DMS153 treated with DMSO at 0.1 percent for 48 hours (cell line): ENCODE results near the gene CREG1.

Source experiments
- DNase-seq: peaks from one replicate; lab custom pipeline; 2025; ENCODE audit not compliant: unreplicated experiment; lab: John Stamatoyannopoulos, UW

The CREG1 gene

GRCh38 chr1:167509587-167509986 is 44.0 kb downstream of the CREG1 start:
- no peak for DNase-seq

DNA sequence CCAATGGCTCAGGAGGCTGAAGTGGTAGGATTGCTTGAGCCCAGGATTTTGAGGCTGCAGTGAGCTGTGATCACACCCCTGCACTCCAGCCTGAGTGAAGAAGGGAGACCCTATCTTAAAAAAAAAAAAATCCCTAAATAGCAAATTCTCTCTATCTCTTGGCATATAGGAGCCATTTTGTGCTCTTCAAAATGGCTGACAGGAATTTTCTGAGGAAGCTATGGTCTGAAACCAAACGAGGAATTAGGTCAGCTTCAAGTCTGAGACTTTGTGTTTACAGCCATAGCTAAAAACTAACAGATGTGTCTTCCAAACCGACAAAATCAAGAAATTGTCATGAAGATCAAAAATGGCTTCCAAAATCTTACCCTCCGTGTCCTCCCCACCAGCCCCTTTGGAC is 45.8 kb downstream of the CREG1 start:
- no peak for DNase-seq

- DNase-seq = no peak
These were observed 49.1 kb downstream of the CREG1 start for GRCh38 chr1:167504467-167504827.

GRCh38 chr1:167503626-167504466 is 49.7 kb downstream of the CREG1 start:
- no peak for DNase-seq

DNA sequence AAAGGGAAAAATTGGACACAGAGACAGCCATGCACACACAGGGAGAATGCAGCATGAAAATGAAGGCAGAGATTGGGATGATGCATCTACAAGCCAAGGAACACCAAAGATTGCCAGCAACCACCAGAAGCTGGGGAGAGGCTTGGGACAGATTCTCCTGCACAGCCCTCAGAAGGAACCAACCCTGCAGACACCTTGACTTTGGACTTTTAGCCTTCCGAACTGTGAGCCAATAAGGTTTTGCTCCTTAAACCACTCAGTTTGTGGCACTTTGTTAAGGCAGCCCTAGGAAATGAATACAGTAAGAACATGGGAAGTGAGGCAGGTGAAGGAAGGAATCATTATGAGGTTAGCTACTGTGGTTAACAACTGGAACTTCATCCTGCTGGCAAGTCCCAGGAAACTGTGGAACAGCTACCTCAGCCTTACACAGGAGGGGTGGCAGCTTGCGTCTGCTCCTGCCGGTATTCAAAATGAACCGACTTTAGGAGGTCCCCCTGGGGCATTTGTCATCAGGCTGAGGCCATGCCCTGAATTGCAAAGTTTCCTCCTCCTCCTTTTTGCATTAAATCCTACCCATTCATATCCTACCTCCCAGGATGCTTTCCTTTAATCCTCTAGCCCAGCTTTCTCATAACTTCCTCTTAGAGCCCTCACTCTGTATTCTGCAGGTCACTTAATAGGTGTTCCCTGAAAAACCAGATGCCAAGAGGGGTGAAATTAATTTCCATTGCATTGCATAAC is 50.7 kb downstream of the CREG1 start:
- no peak for DNase-seq

DNA sequence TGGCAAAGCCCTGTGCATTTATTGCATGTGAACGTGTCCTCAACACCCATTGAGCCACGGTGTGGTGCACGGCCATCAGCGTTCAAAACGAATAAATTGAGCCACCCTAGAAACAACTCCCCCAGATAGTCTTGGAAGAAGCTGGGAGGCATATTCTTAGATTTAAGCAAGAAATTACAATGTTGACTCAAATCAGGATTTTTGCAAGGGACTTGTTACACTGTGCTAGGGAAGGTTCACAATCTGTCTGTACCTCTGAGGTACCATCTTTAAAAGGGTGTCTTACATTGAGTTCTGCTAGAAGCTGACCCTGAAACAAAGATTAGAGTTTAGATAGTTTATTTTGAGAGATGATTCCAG is 51.4 kb downstream of the CREG1 start:
- no peak for DNase-seq

DNA sequence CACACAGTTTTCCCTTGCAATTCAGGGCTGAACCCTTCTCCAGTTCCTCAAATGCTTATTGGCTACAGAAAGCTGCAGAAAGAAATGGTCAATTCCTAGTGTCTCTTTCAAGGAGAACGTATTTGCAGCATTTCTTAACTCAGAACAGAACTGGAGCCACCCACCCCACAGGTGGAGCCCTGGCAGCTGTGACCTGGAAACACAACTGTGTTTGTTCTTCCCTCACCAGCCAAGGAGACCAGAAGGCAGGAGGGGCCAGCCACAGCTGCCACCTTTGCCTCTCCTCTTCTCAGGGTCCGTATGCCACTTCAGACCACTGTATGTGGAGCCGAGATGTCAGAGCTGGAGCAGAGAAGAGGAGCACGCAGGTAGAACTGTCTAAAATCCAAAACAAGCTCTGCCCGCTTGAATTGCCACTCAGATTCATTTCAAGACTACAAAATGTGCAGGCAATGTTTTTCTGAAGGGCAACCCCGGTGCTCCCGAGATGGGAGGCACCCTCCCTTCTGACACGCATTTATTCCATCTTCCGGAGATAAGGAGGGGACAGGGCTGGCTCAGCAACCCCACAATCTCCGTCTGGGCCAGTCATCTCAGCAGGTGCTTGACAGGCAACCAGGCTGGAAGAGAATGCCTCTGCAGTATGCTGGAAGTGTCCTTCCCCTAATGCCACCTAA is 51.9 kb downstream of the CREG1 start:
- DNase-seq = no peak

GRCh38 chr1:167500283-167500860 is 53.2 kb downstream of the CREG1 start:
- DNase-seq = no peak

DNA sequence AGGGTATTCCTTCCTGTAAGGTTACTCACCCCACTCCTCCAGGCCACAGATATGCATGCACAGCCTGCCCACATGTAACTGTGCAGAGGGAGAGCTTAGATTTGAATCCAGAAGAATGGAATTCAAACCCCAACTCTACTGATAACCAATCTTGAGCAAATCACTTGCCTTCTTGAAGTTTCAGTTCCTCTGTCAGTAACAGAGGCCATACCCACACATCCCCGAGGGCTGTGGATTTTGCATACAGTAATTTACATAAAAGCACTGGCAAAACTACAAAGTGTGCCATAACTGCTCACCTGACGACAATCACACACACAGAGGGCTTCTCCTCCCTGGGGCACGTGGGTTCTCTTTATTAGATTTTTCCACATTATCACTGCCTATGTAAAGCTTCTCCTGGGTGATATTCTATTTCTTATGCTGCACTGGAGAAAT is 53.9 kb downstream of the CREG1 start:
- no peak for DNase-seq

DNA sequence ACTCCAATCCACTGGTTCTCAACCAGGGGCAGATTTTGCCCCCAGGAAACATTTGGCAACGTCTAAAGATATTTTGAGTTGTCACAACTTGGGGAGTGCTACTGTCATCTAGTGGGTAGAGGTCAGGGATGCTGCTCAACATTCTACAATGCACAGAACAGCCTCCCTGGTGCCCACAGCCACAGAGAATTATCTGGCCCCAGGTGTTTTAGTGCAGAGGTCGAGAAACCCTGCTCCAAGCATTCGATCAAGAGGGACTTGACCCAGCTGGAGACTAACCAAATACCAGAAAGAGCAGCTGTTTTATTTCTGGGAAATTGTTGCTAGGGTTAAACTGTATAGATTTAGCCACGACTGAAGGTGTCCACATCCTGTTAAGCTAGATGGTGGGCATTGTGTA is 54.5 kb downstream of the CREG1 start:
- no peak for DNase-seq

- DNase-seq = no peak
These were observed 56.6 kb downstream of the CREG1 start for GRCh38 chr1:167496797-167497619.

- no peak for DNase-seq
These were observed 60.2 kb downstream of the CREG1 start for GRCh38 chr1:167493372-167493771.

DNA sequence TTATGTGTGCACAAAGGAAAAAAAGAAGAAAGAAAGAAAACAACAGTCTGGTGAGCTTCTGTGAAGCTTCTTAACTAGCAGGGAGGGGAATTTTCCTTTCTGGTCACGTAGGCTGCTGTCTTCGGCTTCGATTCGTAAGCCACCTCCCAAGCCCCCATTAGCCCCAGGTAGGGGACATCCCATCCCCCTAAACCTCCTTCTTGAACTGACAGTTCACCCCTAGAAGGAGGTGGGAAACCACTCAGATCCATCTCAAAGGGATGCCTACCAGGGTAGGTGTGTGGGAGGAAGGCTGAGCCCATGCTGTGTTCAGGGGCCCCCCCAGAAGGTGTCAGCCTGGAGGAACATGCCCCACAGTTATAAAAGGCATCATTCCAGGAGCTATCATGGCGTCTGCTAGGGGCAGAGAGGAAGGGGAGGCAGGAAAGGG is 61.1 kb downstream of the CREG1 start:
- DNase-seq = no peak

- no peak for DNase-seq
These were observed 61.7 kb downstream of the CREG1 start for GRCh38 chr1:167491586-167492461.
